Activated CD4-positive, alpha-beta memory T cell treated with anti-CD3 and anti-CD28 coated beads for 36 hours (primary cell): ENCODE results near the gene LINC01488. TPM values are rescaled to one million over a fixed set of nuclear protein-coding genes. Genes with fewer than 3 reads are reported as not detected.

Experiments used
- CTCF ChIA-PET: fragments of 350-600 bp; sonication (Branson Sonifier 250); formaldehyde crosslinking; loops from one replicate; lab custom pipeline; 2021; ENCODE audit warnings: antibody characterized with exemption, inconsistent platforms; lab: Charles Lee
- POLR2A ChIA-PET: fragments of 350-600 bp; sonication (Branson Sonifier 250); formaldehyde crosslinking; loops from one replicate; lab custom pipeline; 2021; ENCODE audit warnings: antibody characterized with exemption; lab: Charles Lee
- DNase-seq: peaks from one replicate; pipeline ENCODE4 v3.0.0-alpha.2; 2020
- H3K27ac Mint-ChIP-seq: one replicate; pipeline ENCODE4 v1.8.0; 2021; ENCODE audit warnings: mixed read lengths
- H3K27me3 Mint-ChIP-seq: one replicate; pipeline ENCODE4 v1.8.0; 2021; ENCODE audit warnings: mixed read lengths
- H3K36me3 Mint-ChIP-seq: one replicate; pipeline ENCODE4 v1.8.0; 2021; ENCODE audit warnings: mixed read lengths
- H3K4me1 Mint-ChIP-seq: one replicate; pipeline ENCODE4 v1.8.0; 2021; ENCODE audit warnings: low read depth, mixed read lengths
- H3K4me3 Mint-ChIP-seq: one replicate; pipeline ENCODE4 v1.8.0; 2021; ENCODE audit warnings: mild to moderate bottlenecking, mixed read lengths
- H3K9me3 Mint-ChIP-seq: one replicate; pipeline ENCODE4 v1.8.0; 2021; ENCODE audit warnings: mixed read lengths
- intact Hi-C: fragments of 100-400 bp; cut with micrococcal nuclease; formaldehyde crosslinking; loops from one replicate; pipeline ENCODE4 v1.15.1; 2023
- total RNA-seq, 2 experiments: library from RNA; stranded (reverse); gene quantifications; one replicate each; pipeline ENCODE4 v1.2.3, GENCODE V29; 2021

LINC01488 gene
- total RNA-seq, 2 experiments from 2014 or later, result not detected

DNA sequence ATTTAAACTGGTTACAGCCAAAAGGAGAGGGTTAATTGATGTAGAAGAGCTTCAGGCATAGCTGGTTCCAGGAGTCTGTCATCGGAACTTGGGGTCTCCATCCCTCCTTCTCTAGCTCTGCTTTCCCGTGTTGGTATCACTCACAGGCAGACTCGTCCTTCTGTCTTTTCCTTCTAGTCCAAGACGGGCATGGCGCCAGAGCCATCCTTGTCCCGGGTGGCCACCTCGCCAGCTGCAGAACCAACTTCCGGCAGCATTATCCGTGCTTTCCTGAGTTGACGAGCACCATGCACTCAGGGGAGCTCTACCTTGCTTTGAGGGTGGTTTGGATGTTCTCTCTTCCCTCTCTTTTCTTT lies 14.7 kb downstream of the LINC01488 start:
- intact Hi-C loops, result no loop called here
- no peak overlapping the region for H3K27ac Mint-ChIP-seq
- POLR2A ChIA-PET, result no interaction called here
- no peak overlapping the region for H3K4me3 Mint-ChIP-seq
- H3K36me3 Mint-ChIP-seq, result no peaks in the 10 kb centered on the region
- no peaks in the 10 kb centered on the region for H3K9me3 Mint-ChIP-seq
- peaks cover 8% of the 10 kb centered on the region for H3K27me3 Mint-ChIP-seq
- no peak for DNase-seq
- no peaks in the 10 kb centered on the region for H3K4me1 Mint-ChIP-seq
- CTCF ChIA-PET, result no interaction called here

DNA sequence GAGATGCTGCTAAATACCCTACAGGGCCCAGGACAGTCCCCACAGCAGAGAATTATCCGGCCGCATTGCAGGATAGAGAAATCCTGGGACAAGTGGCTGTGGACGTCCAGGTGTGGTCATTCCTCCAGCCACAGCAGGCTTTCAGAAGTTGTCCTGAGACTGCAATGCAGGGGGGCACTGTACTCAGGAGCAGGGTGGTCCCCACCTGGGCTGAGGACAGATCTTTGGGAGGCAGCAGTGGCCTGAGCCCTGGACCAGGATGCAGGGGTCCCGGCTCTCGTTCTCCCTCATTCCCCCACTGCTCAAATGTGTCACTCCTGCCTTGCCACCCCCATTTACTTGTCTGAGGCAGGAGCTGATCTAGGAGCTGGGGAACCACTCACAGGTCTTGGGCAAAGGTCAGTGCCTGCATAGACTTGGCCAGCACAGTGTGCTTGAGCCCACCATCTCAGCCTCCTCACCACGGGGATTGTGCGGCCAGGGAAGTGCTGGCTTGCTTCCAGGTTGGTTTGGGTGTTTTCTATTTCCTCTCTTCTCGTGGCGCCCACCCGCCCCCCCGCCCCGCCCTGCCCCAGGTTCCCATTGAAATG lies 15.3 kb downstream of the LINC01488 start:
- H3K27me3 Mint-ChIP-seq, result peaks cover 8% of the 10 kb centered on the region
- intact Hi-C loops, result no loop called here
- H3K4me3 Mint-ChIP-seq, result no peak overlapping the region
- no peaks in the 10 kb centered on the region for H3K4me1 Mint-ChIP-seq
- no peak overlapping the region for H3K27ac Mint-ChIP-seq
- H3K36me3 Mint-ChIP-seq, result no peaks in the 10 kb centered on the region
- no peaks in the 10 kb centered on the region for H3K9me3 Mint-ChIP-seq
- POLR2A ChIA-PET, result no interaction called here
- DNase-seq, result no peak
- CTCF ChIA-PET, result no interaction called here

DNA sequence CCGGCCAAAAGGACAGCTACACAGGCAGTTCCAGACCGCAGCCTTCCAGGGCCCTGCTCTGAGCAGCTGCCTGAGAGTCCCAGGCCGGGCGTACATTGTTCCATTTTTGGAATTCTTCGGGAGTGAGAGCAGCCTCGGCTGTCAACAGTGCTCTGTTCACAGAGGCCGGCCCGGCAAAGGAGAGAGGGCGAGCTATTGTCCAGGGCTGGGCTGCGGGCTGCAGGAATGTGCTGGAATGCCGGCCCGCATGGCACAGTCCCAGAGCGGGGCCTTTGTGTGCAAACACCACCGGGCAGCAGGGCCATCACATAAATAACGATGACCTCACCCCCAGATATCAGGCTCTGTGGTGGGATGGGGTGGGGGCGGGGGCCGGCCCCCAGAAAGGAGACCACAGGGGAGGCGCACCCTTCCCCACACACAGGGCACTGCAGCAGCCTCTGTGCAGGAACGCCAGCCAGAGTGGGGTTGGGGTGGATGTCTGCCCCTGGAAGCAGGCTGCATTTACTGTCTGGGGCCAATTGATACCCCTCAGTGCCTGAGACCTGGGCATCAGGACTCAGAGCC lies 15.8 kb downstream of the LINC01488 start:
- no peak for DNase-seq
- no peaks in the 10 kb centered on the region for H3K4me1 Mint-ChIP-seq
- ChIA-PET CTCF (no interaction called here), POLR2A (no interaction called here)
- no peaks in the 10 kb centered on the region for H3K36me3 Mint-ChIP-seq
- intact Hi-C loops, result no loop called here
- H3K9me3 Mint-ChIP-seq, result no peaks in the 10 kb centered on the region
- peaks cover 7% of the 10 kb centered on the region for H3K27me3 Mint-ChIP-seq
- H3K27ac Mint-ChIP-seq, result no peak overlapping the region
- no peak overlapping the region for H3K4me3 Mint-ChIP-seq

DNA sequence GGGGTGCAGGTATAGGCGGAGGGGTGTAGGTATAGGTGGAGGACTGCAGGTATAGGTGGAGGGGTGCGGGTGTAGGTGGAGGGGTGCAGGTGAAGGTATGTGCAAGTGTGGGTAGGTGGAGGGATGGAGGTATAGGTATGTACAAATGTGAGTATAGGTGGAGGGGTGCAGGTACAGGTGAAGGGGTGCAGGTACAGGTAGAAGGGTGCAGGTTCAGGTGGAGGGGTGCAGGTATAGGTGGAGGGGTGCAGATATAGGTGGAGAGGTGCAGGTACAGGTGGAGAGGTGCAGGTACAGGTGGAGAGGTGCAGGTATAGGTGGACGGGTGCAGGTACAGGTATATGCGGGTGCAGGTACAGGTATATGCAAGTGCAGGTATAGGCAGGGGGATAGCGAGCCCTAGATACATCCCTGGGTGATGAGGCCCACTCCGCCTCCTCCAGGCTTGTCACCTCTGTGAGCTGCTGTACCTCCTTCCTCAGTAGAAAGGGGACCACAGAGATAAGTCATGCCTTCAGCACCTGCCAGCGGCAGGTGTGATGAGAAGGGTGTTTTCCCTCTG lies 17.2 kb downstream of the LINC01488 start:
- CTCF ChIA-PET, result no interaction called here
- no peak overlapping the region for H3K4me3 Mint-ChIP-seq
- no peak for DNase-seq
- intact Hi-C loops, result no loop called here
- no peak overlapping the region for H3K27ac Mint-ChIP-seq
- POLR2A ChIA-PET, result no interaction called here
- peaks cover 1% of the 10 kb centered on the region for H3K27me3 Mint-ChIP-seq
- H3K4me1 Mint-ChIP-seq, result no peaks in the 10 kb centered on the region
- no peaks in the 10 kb centered on the region for H3K9me3 Mint-ChIP-seq
- no peaks in the 10 kb centered on the region for H3K36me3 Mint-ChIP-seq

DNA sequence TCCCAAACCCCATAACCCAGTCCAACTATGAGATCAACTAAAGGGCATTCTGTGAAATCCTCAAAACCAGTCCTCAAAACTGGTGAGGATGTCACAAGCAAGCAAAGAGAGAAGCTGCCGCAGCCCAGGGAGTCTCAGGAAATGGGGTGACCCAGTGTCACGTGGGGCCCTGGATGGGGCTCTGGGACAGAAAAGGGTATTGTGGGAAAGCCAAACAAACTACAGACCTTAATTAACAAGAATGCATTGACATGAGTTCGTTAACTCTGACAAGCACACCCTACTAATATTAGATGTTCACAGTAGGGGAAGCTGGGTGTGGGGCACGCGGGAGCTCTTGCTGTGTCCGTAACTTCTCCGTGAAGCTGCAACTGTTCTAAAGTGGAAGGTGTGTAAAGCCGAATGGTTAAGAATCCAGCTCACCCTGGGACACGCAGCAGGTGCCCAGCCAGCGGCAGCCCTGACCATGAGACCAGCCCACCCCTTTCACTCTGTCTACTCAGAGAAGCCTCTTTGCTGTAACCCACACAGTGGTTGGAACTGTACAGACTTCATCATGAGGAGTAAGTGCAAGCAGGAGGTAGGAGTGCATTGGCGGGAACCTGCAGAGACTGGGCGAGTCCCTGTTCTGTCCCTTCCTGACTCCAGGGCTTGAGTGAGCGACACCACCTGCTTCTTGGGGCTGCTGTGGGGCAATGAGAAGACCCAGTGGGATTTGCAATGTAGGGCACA lies 17.9 kb downstream of the LINC01488 start:
- Mint-ChIP-seq H3K36me3 (no peaks in the 10 kb centered on the region), H3K9me3 (no peaks in the 10 kb centered on the region), H3K27me3 (no peaks in the 10 kb centered on the region), H3K4me3 (no peak overlapping the region), H3K27ac (no peak overlapping the region), H3K4me1 (no peaks in the 10 kb centered on the region)
- intact Hi-C loops, result no loop called here
- POLR2A ChIA-PET, result no interaction called here
- no peak for DNase-seq
- CTCF ChIA-PET, result no interaction called here

DNA sequence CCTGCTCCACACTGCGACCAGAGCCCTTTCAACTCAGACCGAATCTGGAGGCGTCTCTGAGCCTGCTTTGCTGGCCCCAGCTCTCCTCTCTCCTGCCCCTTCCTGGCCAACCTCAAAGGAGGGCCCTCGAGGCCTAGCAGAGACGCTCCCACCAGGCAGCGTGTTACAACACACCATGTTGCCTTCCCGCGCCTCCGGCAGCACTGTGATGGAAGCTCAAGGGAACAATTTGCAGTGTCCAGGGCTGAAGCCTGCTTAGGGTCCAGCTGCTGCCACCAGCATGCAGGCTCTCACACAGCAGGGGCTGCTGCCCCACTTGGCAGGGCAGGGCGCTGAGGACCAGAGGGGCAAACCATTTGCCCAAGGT lies 18.4 kb downstream of the LINC01488 start:
- no peak overlapping the region for H3K4me3 Mint-ChIP-seq
- ChIA-PET POLR2A (no interaction called here), CTCF (no interaction called here)
- no peaks in the 10 kb centered on the region for H3K9me3 Mint-ChIP-seq
- no peaks in the 10 kb centered on the region for H3K4me1 Mint-ChIP-seq
- intact Hi-C loops, result no loop called here
- DNase-seq, result no peak
- H3K36me3 Mint-ChIP-seq, result no peaks in the 10 kb centered on the region
- H3K27me3 Mint-ChIP-seq, result no peaks in the 10 kb centered on the region
- H3K27ac Mint-ChIP-seq, result no peak overlapping the region

DNA sequence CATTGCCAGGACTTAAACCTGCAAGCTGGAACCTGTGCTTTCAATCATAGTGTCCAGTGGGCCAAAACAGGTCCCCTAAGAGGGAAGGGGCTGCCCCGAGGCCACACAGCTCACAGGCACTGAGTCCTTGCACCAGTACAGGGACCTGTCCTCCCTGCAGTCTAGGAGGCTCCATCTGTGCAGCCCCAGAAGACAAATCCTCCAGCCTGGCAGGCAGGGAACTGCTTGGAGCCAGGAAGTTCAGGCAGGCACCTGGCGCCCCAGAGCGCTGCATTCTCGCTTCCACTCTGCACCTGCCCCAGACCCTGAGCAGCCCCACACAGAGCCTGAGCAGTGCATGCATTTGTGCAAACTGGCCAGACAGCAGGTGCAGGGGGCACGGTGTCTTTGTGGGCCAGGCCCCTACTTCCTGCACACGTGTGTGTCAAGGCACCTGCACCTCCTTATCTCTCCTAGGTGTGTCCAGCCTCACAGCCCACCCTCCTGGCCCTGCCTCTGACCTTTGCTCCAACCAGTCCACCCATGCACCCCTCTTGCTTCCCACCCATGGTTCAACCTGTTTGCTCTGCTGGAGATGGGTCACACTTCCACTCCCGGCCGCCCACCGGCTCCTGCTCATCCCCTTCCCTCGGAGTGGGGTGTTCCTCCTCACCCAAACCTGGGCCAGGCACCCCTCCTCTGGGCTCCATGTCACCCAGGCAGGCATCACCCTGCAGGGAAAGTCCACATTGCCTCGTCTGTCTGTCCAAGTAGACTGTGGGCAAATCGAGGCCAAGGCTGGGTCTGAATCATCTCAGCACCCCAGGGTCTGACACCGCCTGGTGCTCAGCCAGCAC lies 19.0 kb downstream of the LINC01488 start:
- CTCF ChIA-PET, result no interaction called here
- intact Hi-C loops, result no loop called here
- Mint-ChIP-seq H3K9me3 (no peaks in the 10 kb centered on the region), H3K27me3 (no peaks in the 10 kb centered on the region), H3K27ac (no peak overlapping the region), H3K4me3 (no peak overlapping the region), H3K36me3 (no peaks in the 10 kb centered on the region), H3K4me1 (no peaks in the 10 kb centered on the region)
- POLR2A ChIA-PET, result no interaction called here
- no peak for DNase-seq

DNA sequence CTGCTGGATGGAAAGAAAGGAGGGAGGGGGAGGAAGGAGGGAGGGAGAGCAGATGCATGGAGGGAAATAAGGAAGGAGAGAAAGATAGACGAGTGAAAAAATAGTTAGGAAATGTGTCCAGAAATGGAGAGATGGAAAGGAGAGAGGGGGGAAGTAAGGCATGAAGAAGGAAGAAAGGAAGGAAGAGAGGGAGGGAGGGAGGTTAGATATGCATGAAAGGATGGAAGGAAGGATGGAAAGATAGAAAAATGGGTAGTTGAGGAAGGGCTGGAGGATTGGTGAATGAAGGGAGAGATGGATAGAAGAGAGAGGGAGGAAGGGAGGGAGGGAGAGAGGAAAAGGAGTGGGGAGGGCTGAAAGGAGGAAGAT lies 19.6 kb downstream of the LINC01488 start:
- no peak for DNase-seq
- H3K4me1 Mint-ChIP-seq, result no peaks in the 10 kb centered on the region
- intact Hi-C loops, result no loop called here
- no peak overlapping the region for H3K27ac Mint-ChIP-seq
- POLR2A ChIA-PET, result no interaction called here
- H3K27me3 Mint-ChIP-seq, result peaks cover under 1% of the 10 kb centered on the region
- CTCF ChIA-PET, result no interaction called here
- no peaks in the 10 kb centered on the region for H3K36me3 Mint-ChIP-seq
- H3K9me3 Mint-ChIP-seq, result peaks cover under 1% of the 10 kb centered on the region
- no peak overlapping the region for H3K4me3 Mint-ChIP-seq

DNA sequence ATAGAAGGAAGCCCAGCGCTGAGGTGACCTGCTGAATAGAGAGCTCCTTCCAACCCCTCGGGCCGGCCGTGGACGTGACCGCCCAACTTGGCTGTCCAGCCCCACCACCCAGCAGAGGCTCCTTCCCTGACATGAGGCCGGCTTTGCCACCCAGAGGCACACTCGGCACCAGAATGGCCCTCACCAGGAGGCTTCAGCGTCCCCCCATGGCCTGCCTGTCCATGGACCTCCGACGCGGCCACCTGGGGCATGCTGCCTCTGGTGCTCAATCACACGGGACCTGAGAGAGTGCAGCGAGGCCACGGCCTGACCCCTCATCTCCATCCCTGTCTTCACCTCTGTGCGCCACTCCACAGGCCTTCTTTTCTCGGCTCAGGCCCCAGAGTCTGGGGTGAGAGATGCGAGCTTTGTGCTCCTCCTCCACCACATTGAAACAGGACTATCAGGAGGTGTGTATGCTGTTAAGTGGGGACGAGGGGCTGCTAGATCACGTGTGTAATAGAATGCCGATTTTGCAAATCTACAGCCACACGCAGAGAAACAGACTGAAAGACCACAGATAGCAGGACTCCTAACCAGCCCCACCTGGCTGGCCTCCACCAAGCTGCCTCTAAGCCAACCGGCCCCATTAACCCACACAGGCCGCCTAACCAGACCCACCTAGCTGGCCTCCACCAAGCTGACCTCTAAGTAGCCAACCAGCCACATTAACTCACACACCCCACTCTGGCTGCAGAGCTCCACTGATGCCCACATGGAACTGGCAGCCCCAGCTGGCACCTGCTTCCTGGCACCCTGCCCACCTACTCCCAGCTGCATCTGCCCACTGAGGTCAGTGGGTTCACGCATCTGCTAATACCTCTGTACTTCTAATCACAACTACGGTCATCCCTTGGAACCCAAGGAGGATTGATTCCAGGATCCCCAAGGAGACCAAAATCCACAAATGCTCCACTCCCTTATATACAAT lies 20.7 kb downstream of the LINC01488 start:
- POLR2A ChIA-PET, result no interaction called here
- H3K27me3 Mint-ChIP-seq, result peaks cover 2% of the 10 kb centered on the region
- intact Hi-C loops, result no loop called here
- H3K4me3 Mint-ChIP-seq, result no peak overlapping the region
- no peaks in the 10 kb centered on the region for H3K36me3 Mint-ChIP-seq
- no peak overlapping the region for H3K27ac Mint-ChIP-seq
- DNase-seq, result no peak
- H3K9me3 Mint-ChIP-seq, result peaks cover 5% of the 10 kb centered on the region
- CTCF ChIA-PET, result no interaction called here
- no peaks in the 10 kb centered on the region for H3K4me1 Mint-ChIP-seq

DNA sequence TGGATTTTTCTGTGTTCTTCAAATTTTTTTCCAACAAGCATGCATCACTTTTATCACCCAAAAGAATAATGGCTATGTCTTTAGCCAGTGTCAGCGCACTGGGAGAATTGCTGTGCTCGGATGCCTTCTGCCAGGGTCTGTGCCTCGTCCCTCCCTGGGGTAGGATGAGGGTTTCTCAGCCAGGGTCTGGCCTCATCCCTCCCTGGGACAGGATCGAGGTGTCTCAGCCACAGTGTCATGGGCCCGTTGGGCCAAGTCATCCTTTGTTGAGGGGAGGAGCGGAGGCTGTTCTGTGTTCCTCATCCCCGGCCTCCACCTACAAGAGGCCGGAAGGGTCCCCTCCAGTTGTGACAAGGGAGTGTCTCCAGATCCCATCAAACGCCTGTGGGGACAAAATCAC lies 22.7 kb downstream of the LINC01488 start:
- intact Hi-C loops, result no loop called here
- peaks cover 2% of the 10 kb centered on the region for H3K27me3 Mint-ChIP-seq
- no peak overlapping the region for H3K4me3 Mint-ChIP-seq

DNA sequence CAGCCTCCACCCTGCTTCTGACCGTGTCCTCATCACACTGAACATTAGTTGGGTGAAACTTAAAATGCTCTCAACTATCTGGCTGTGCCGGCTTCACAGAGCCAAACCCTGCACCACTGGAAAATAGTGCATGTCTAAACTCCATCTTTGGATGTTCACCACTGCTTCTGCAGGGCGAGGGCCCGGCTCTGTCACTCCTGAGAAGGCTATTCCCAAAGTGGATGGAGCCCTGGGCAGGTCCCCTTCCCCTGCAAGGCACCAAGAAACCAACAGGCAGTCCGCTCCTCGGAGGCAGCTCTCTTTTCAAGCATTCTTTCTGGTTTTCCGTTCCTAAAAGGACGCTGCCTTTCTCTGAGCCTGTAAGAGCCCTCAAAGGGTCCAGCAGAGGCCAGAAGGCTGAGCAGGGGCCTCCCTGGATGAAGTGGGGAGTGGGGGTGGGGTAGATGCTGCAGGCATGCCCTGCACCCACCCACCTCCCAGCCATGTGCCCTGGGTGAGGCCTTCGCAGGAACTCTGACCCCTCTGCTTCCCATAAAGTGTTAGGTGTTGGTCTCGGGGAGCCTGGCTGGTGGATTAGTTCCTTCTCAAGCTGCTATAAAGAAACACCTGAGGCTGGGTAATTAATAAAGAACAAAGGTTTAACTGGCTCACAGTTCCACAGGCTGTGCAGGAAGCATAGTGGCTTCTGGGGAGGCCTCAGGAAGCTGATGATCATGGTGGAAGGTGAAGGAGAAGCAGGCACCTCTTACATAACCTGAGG lies 23.3 kb downstream of the LINC01488 start:
- no peaks in the 10 kb centered on the region for H3K36me3 Mint-ChIP-seq
- H3K4me1 Mint-ChIP-seq, result peaks cover 6% of the 10 kb centered on the region
- DNase-seq, result no peak
- H3K4me3 Mint-ChIP-seq, result no peak overlapping the region
- POLR2A ChIA-PET, result no interaction called here
- H3K9me3 Mint-ChIP-seq, result peaks cover 5% of the 10 kb centered on the region
- peaks cover 2% of the 10 kb centered on the region for H3K27me3 Mint-ChIP-seq
- CTCF ChIA-PET, result no interaction called here
- intact Hi-C loops, result no loop called here
- H3K27ac Mint-ChIP-seq, result no peak overlapping the region

More for the DNA sequence above, 22.7 kb downstream of the LINC01488 start:
- no peaks in the 10 kb centered on the region for H3K36me3 Mint-ChIP-seq
- DNase-seq, result no peak
- ChIA-PET CTCF (no interaction called here), POLR2A (no interaction called here)
- peaks cover 4% of the 10 kb centered on the region for H3K4me1 Mint-ChIP-seq
- no peak overlapping the region for H3K27ac Mint-ChIP-seq
- H3K9me3 Mint-ChIP-seq, result peaks cover 5% of the 10 kb centered on the region
